Gastroesophageal sphincter (tissue), 4 donors: Measurements from ENCODE around the gene CRACR2A. TPM values are rescaled to one million over a fixed set of nuclear protein-coding genes. Genes with fewer than 3 reads are reported as not detected.
A peak's percentile ranks its signal among the peaks of the same experiment; 100 is the strongest.

Experiments used
- ATAC-seq: fragments of 150-250 bp; one replicate; pipeline ENCODE4 v1.9.1; 2016; ENCODE audit warnings: mild to moderate bottlenecking, moderate library complexity
- H3K27ac ChIP-seq, 4 donors: fragments of 200-600 bp; sonication (generic) in 3 of 4; 1 replicate in 3 of 4; 2 replicates in 1 of 4; pipeline ENCODE4 v1.5.1; 2016 to 2019
- H3K27me3 ChIP-seq: fragments of 200-600 bp; sonication (generic); one replicate; pipeline ENCODE4 v1.5.1; 2019
- H3K36me3 ChIP-seq, 2 donors: fragments of 200-600 bp; sonication (generic); one replicate each; pipeline ENCODE4 v1.5.1; 2019; ENCODE audit warnings: control low read depth in 1 of 2
- H3K4me1 ChIP-seq, 3 donors: fragments of 200-600 bp; sonication (generic); 1 replicate in 2 of 3; 2 replicates in 1 of 3; pipeline ENCODE4 v1.5.1; 2016 to 2019; ENCODE audit warnings: control low read depth in 2 of 3
- H3K4me3 ChIP-seq, 2 donors: fragments of 200-600 bp; sonication (generic); one replicate each; pipeline ENCODE4 v1.5.1; 2019; ENCODE audit warnings: mild to moderate bottlenecking in 1 of 2, moderate library complexity in 1 of 2
- H3K9me3 ChIP-seq, 3 donors: fragments of 200-600 bp; sonication (generic); one replicate each; pipeline ENCODE4 v1.5.1; 2017 to 2019; ENCODE audit warnings: control low read depth in 2 of 3
- EP300 ChIP-seq: sonication (generic); formaldehyde crosslinking; IDR thresholded peaks from one replicate; pipeline ENCODE4 v1.6.1; 2017; ENCODE audit warnings: antibody characterized with exemption, mild to moderate bottlenecking
- POLR2A ChIP-seq, 2 donors: fragments of 450-650 bp; IDR thresholded peaks; one replicate each; pipeline ENCODE4 v1.6.1; 2017; ENCODE audit warnings: antibody characterized with exemption in 2 of 2, mild to moderate bottlenecking in 2 of 2, moderate library complexity in 1 of 2
- POLR2AphosphoS5 ChIP-seq: sonication (generic); formaldehyde crosslinking; IDR thresholded peaks from one replicate; pipeline ENCODE4 v1.6.1; 2017; ENCODE audit warnings: antibody characterized with exemption
- WGBS, 2 donors: methylation state at CpG; one replicate each; pipeline ENCODE4 v1.1.5; 2018; ENCODE audit warnings: low coverage in 1 of 2; 5-methylcytosine and 5-hydroxymethylcytosine counted together
- total RNA-seq, 4 donors: library from RNA; depleted of rRNA; stranded (reverse); fragments of >200 nt; gene quantifications; one replicate each; pipeline ENCODE4 v1.1.0, GENCODE V29; 2016
- TF ChIP-seq, protein P1 (sequence below), 4 experiments: fragments of 200-600 bp in 2 of 4; fragments of 450-650 bp in 2 of 4; sonication (generic) in 1 of 4; IDR thresholded peaks; one replicate each; pipeline ENCODE4 v1.5.1; 2017 to 2019; ENCODE audit warnings: antibody characterized with exemption in 4 of 4, mild to moderate bottlenecking in 2 of 4, moderate library complexity in 2 of 4

CRACR2A gene, protein sequence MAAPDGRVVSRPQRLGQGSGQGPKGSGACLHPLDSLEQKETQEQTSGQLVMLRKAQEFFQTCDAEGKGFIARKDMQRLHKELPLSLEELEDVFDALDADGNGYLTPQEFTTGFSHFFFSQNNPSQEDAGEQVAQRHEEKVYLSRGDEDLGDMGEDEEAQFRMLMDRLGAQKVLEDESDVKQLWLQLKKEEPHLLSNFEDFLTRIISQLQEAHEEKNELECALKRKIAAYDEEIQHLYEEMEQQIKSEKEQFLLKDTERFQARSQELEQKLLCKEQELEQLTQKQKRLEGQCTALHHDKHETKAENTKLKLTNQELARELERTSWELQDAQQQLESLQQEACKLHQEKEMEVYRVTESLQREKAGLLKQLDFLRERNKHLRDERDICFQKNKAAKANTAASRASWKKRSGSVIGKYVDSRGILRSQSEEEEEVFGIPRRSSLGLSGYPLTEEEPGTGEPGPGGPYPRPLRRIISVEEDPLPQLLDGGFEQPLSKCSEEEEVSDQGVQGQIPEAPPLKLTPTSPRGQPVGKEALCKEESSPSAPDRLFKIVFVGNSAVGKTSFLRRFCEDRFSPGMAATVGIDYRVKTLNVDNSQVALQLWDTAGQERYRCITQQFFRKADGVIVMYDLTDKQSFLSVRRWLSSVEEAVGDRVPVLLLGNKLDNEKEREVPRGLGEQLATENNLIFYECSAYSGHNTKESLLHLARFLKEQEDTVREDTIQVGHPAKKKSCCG
- total RNA-seq, result 1 to 10 TPM; 2.2 to 5.4 (median 3.0) TPM

DNA sequence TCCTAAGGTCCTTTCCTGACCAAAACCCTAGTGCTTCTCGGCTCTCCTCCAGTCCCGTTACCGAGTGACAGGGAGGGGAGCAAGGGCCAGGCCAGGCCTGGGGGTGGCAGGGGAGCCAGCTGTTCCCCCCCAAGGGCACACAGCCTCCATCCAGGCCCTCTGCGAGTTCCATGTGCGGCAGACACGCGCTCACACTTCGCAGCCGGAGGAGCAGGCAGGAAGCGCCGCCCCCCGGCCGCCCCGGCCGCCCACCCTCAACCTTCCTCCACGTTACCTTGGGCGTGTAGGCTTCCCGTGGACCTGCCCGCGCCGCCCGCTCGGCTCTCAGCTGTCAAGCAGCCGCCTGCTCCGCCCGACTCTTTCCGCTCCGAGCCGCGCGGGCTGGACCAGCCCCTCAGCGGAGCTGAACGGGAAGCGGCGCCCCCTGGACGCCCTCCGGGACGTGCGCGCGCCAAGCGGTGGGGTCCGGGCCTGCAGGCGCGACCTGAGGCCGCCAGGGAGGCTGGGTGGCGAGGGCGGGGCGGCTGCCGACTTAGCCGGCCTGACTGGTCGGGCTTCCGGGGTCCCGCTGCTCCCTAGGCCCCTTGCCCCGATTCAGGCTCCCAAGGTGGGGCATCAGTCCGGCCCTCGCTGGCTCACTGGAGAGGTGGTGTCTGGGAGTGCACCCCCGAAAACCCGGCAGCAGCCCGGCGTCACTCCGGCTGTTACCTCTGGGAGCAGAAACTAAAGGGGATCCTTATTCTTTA, at the start of gene CRACR2A:
Gene CRACR2A, minus strand, starts transcription at position 369 of the 746 bp plus-strand sequence. CDS start 56,110 bp downstream, outside the sequence.
- H3K27ac ChIP-seq, result peak within 1 kb of the TSS; percentile 44 to 85 (median 77)

DNA sequence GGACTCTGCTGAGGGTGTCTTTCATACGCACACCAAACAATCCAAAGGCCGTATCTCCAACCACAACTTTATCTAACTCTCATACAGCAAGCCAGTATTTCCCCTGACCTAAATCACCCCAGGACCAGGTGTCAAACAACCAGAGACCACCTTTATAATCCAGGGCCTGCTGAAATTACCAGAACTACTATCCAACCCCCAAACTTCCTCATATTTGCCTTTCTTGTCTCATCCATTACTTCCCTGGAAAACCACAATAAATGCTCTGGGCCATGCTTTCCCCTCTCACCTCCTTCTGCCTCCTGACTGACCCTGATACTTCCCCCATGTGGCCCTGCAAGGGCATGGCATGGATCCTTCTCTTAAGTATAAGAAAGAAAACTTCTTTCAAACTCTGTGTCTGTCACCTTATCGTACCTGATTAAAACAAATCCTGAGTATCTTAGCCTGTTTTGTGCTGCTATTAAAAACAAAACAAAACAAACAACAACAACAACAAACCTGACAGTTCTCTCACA, 44.7 kb upstream of the CRACR2A start:
- 92 to 95% methylated on average over 3 of the region's 3 CpGs for WGBS, 2 donors
- no peak for ATAC-seq
- no peak overlapping the region for H3K4me3 ChIP-seq

More for the DNA sequence above, at the start of gene CRACR2A:
- no peak for TF ChIP-seq EP300
- TF ChIP-seq POLR2A (IDR thresholded peaks at IDR 0.05), result peak in 1 of 2 donors; percentile 15
- TF ChIP-seq, protein P1, sequence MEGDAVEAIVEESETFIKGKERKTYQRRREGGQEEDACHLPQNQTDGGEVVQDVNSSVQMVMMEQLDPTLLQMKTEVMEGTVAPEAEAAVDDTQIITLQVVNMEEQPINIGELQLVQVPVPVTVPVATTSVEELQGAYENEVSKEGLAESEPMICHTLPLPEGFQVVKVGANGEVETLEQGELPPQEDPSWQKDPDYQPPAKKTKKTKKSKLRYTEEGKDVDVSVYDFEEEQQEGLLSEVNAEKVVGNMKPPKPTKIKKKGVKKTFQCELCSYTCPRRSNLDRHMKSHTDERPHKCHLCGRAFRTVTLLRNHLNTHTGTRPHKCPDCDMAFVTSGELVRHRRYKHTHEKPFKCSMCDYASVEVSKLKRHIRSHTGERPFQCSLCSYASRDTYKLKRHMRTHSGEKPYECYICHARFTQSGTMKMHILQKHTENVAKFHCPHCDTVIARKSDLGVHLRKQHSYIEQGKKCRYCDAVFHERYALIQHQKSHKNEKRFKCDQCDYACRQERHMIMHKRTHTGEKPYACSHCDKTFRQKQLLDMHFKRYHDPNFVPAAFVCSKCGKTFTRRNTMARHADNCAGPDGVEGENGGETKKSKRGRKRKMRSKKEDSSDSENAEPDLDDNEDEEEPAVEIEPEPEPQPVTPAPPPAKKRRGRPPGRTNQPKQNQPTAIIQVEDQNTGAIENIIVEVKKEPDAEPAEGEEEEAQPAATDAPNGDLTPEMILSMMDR (IDR thresholded peaks at IDR 0.05), result peak in 3 of 4 experiments; percentile 59 to 76 (median 73)
- no peak for TF ChIP-seq POLR2AphosphoS5
- Histone ChIP-seq H3K9me3 (no peaks in the 10 kb centered on the region), H3K36me3 (no peaks in the 10 kb centered on the region), H3K4me3 (peak within 1 kb of the TSS; percentile 49), H3K4me1 (peaks cover 0 to 19% (median 0%) of the 10 kb centered on the region in 3 donors), H3K27me3 (peaks cover 30% of the 10 kb centered on the region)
- ATAC-seq, result peak; percentile 73
- 18% methylated on average over 2 of the region's 62 CpGs; no CpG with 5 or more reads in 1 of the 2 donors for WGBS, 2 donors

DNA sequence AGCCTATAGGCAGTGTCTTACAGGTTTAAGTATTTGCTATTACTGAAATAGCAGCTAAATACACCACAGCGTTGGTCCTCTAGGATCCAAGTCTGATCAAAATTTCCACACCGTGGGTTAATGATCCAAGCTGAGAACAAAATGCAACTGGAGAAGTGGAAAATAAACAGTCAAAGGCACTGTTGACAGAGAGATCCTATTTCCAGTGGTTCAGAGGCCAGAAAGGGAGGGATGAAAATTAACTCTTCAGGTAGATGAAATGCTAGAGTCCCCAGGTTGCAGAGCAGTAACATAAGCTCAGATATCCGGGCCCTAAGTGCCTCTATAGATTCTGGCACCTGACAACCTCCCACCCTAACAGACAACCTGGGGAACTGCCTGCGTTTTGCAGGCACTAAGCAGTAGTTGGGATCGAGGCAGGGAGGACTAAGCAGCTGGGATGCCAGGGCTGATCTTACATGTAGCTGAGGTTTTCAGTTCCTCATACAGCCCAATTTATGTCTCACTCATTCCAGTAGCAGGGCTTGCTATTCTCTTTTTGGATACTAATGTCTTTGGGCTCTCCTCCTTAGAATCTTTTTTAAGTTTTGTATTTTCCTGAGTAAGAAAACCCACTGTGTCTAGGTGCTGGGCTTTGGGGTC, 42.7 kb upstream of the CRACR2A start:
- WGBS, 2 donors, result 51 to 60% methylated on average over 1 to 4 of the region's 5 CpGs
- peaks cover 0 to 9% of the 10 kb centered on the region in 2 donors for H3K36me3 ChIP-seq
- H3K27me3 ChIP-seq, result no peaks in the 10 kb centered on the region
- H3K9me3 ChIP-seq, result no peaks in the 10 kb centered on the region
- no peak overlapping the region for H3K4me3 ChIP-seq
- TF ChIP-seq POLR2AphosphoS5, result no peak
- TF ChIP-seq EP300, result no peak
- TF ChIP-seq POLR2A (IDR thresholded peaks at IDR 0.05), result no peak
- TF ChIP-seq, protein P1 (IDR thresholded peaks at IDR 0.05), result no peak
- no peak overlapping the region for H3K27ac ChIP-seq
- no peaks in the 10 kb centered on the region for H3K4me1 ChIP-seq
- no peak for ATAC-seq

More for the DNA sequence above, 44.7 kb upstream of the CRACR2A start:
- no peaks in the 10 kb centered on the region for H3K27me3 ChIP-seq
- H3K27ac ChIP-seq, result no peak overlapping the region
- no peaks in the 10 kb centered on the region for H3K4me1 ChIP-seq
- TF ChIP-seq, protein P1 (IDR thresholded peaks at IDR 0.05), result no peak
- TF ChIP-seq POLR2A (IDR thresholded peaks at IDR 0.05) (no peak), EP300 (no peak), POLR2AphosphoS5 (no peak)
- H3K9me3 ChIP-seq, result no peaks in the 10 kb centered on the region
- H3K36me3 ChIP-seq, result peaks cover 0 to 13% of the 10 kb centered on the region in 2 donors

DNA sequence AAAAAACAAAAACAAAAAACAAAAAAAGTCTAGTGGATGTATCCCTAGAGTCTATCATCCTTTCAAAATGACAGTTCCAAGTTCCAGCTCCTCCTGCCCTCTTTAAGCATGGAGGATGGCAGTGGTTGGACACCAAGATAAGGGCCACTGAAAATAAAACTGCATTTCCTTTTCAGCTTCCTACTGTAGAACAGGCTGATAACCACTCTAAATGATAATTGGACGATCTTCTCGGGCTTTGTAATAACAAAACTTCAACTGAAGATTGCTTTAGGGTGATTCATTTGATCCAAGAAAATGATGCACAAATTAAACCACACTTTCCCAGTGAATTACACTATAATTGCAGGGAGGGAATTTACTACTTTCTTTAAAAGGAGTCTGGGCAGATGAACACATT, 42.2 kb upstream of the CRACR2A start:
- Histone ChIP-seq H3K4me1 (no peaks in the 10 kb centered on the region), H3K27me3 (no peaks in the 10 kb centered on the region), H3K4me3 (no peak overlapping the region), H3K9me3 (no peaks in the 10 kb centered on the region), H3K36me3 (peaks cover 0 to 8% of the 10 kb centered on the region in 2 donors), H3K27ac (no peak overlapping the region)
- WGBS, 2 donors, result 23 to 40% methylated on average over 1 to 2 of the region's 2 CpGs
- no peak for ATAC-seq
- TF ChIP-seq, protein P1 (IDR thresholded peaks at IDR 0.05), result no peak
- no peak for TF ChIP-seq EP300
- TF ChIP-seq POLR2A (IDR thresholded peaks at IDR 0.05), result no peak
- no peak for TF ChIP-seq POLR2AphosphoS5
